Measurements from ENCODE around the gene DCN.

Gene DCN

DNA sequence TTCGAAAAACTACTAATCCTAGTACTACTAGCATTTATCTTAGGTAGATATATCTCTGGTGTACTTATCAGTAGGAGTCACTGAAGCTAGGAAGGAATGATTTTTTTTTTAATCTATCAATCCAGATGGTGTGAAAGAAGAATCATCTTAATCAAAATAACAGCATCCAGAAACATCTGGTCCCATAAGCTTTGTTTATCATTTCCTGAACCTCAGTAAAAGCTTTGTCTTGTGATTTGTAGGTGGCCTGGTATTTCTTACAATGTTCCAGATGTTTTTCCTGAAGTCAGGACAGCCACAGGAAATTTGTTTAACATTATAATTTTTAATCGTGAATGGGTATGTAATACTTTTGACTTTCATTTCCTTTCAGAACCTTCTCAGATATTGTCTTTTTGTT, 43.3 kb downstream of the DCN start:
- DNase-seq = no peak
- TF ChIP-seq GATA1 (IDR thresholded peaks at IDR 0.05; ENCODE audit: low read depth, low read length) (no peak), POLR2A (IDR thresholded peaks at IDR 0.05; ENCODE audit: low read length) (no peak)

DNA sequence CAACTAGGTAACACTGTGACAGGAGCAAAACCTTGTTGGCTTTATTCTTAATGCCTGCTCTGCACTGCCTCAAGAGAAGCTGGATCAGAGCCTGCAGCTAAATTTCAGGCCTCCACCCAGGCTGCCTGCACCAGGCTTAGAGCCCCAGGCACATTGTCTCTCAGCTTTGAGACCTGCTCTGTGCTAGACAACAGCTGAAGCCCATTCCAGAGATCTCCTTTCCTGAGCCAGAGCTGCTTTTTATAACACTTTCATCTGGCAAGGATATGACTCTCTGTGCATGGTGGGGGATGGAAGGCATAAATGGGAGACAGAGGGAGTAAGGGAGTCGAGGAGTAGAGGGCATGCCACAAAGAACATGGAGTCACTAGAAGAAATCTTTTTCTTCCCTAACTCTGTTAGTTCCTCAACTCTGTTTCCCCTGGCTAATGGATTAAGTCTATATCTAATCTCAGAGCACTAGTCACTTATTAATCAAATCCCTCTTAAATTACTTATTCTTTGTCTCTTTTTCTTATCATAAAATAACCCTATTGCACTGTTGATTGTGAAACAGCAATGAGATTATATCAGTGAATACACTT, 44.2 kb downstream of the DCN start:
- no peak for DNase-seq
- TF ChIP-seq GATA1 (IDR thresholded peaks at IDR 0.05; ENCODE audit: low read depth, low read length) (no peak), POLR2A (IDR thresholded peaks at IDR 0.05; ENCODE audit: low read length) (no peak)

GRCh38 chr12:91133871-91134270, 48.7 kb downstream of the DCN start:
- no peak for TF ChIP-seq POLR2A (IDR thresholded peaks at IDR 0.05; ENCODE audit: low read length)
- no peak for TF ChIP-seq GATA1 (IDR thresholded peaks at IDR 0.05; ENCODE audit: low read depth, low read length)
- DNase-seq = no peak

- TF ChIP-seq GATA1 (IDR thresholded peaks at IDR 0.05; ENCODE audit: low read depth, low read length) (no peak), POLR2A (IDR thresholded peaks at IDR 0.05; ENCODE audit: low read length) (no peak)
- no peak for DNase-seq
Observed at GRCh38 chr12:91129662-91130362, 52.8 kb downstream of the DCN start.

DNA sequence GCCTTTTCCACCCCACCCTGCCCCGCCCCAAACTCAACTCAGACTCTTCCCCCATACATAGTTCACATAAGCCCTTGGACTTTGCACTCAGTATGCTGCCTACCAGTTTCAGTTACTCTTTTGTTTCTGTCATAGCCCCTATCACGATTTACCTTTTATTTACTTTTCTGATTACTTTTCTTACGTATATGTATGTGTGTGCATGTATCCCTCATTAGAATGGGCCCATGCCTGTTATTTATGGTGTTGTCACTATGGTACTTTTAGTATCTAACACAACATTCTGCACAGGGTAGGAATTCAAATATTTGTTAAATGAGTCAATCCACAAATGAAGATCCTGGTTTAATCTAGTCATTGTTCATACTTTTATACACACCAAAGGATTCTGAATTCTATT, 54.9 kb downstream of the DCN start:
- DNase-seq = no peak
- TF ChIP-seq POLR2A (IDR thresholded peaks at IDR 0.05; ENCODE audit: low read length) (no peak), GATA1 (IDR thresholded peaks at IDR 0.05; ENCODE audit: low read depth, low read length) (no peak)

DNA sequence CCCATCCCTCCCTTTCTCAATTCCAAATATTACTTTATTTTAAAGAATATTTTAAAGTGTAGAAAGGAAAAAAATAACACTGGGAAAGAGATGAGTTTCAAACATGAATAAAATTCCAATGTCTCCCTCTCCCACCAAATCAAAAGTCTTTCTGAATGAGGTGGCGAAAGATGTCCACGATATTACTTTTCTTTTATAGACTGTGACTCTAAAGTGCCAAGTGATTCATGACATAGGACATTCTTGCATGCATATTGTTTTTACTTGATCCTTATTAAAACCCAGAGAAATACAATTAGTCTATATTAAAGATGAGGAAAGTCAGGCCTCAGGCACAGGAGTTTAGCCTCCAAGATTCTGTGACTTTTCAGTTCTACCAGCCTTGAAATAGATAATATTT, 55.3 kb downstream of the DCN start:
- no peak for DNase-seq
- TF ChIP-seq GATA1 (IDR thresholded peaks at IDR 0.05; ENCODE audit: low read depth, low read length) = no peak
- TF ChIP-seq POLR2A (IDR thresholded peaks at IDR 0.05; ENCODE audit: low read length) = no peak

GRCh38 chr12:91126516-91126915, 56.1 kb downstream of the DCN start:
- TF ChIP-seq GATA1 (IDR thresholded peaks at IDR 0.05; ENCODE audit: low read depth, low read length) (no peak), POLR2A (IDR thresholded peaks at IDR 0.05; ENCODE audit: low read length) (no peak)
- no peak for DNase-seq

- TF ChIP-seq POLR2A (IDR thresholded peaks at IDR 0.05; ENCODE audit: low read length) = no peak
- no peak for TF ChIP-seq GATA1 (IDR thresholded peaks at IDR 0.05; ENCODE audit: low read depth, low read length)
Observed at GRCh38 chr12:91123236-91123916, 59.2 kb downstream of the DCN start.

DNA sequence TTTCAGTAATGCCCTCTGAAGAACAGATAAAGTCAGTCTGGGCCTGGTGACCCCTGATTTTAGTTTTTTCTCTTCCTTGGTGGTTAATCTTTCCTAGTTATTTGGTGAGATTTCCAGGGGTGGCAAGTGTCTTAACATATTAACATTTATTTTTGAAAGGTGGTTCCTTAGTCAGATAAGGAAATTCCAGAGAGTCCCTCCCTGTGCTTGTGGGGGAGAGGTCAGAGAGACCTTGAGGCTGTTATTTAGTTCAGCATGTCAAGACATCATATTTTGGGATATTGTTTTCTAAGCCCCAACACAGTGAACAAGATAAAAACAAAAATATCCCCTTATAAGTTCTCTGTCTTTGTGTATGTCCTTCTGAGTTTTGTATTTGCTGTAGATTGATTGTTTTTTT, 61.8 kb downstream of the DCN start:
- DNase-seq = no peak
- TF ChIP-seq POLR2A (IDR thresholded peaks at IDR 0.05; ENCODE audit: low read length) = no peak
- no peak for TF ChIP-seq GATA1 (IDR thresholded peaks at IDR 0.05; ENCODE audit: low read depth, low read length)

More at GRCh38 chr12:91123236-91123916, 59.2 kb downstream of the DCN start:
- DNase-seq = no peak

- DNase-seq = no peak
- TF ChIP-seq GATA1 (IDR thresholded peaks at IDR 0.05; ENCODE audit: low read depth, low read length) = no peak
- no peak for TF ChIP-seq POLR2A (IDR thresholded peaks at IDR 0.05; ENCODE audit: low read length)
Observed at GRCh38 chr12:91119089-91119488, 63.5 kb downstream of the DCN start.

DNA sequence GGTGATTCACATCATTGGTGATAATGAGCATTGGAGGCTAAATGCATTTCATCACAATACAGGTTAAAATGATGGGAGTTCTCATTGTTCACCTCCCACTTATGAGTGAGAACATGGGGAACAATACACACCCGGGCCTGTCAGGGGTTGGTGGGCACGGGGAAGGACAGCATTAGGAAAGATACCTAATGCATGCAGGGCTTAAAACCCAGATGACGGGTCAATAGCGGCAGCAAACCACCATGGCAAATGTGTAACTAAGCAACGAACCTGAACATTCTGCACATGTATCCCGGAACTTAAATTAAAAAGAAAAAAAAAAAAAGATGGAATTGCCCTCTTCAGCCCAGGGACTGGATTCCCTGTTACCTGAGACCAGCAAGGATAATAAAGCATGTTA, 69.0 kb downstream of the DCN start:
- TF ChIP-seq POLR2A (IDR thresholded peaks at IDR 0.05; ENCODE audit: low read length) (no peak), GATA1 (IDR thresholded peaks at IDR 0.05; ENCODE audit: low read depth, low read length) (no peak)
- no peak for DNase-seq

DNA sequence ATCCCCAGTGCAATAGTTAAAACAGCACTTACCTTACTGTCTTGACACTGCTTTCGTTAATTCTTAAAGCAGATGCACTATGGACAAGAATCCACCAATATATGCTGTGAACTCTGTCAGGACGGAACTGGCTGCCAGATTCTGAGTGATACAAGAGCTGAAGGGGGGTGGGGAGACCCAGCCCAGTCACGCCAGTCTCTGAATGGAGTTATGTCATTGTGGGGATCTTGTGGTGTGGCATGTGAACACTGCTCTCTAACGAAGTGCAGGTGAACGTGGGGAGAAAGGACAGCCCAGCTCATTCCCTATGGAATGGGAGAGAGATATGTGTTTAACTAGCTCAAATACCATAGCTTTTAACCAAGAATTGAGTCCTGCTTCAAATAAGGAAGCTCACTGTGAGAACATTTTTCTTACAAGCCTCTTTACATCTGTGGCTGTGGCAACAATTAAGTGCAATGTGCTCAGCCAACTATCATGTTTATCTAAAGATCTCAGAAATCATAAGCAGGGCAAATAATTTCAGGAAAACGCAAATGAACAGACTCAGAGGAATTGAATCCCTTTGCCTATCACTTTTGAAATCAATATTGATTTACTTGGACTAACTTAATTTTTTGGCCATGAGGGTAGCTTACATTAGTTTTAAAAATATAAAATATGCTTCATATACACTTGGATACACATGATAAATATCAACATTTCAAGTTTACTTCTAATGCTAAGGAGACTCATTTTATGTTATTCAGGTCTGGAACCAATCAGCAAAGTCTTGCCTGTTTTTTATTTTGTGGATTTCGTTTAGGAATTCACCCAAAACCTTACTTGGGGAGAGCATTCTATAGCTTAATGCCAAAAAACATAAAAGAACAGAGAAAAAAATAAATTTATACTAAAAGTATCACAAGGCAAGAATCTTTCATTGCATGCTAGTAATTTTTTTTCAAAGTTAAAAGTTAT, 71.0 kb downstream of the DCN start, which contains the start of gene LUM:
Gene LUM, minus strand, starts transcription at position 129 of the 960 bp plus-strand sequence. CDS start 2,515 bp downstream, outside the sequence.
- TF ChIP-seq GATA1 (IDR thresholded peaks at IDR 0.05; ENCODE audit: low read depth, low read length) (no peak), POLR2A (IDR thresholded peaks at IDR 0.05; ENCODE audit: low read length) (no peak)
- DNase-seq = no peak

- no peak for TF ChIP-seq GATA1 (IDR thresholded peaks at IDR 0.05; ENCODE audit: low read depth, low read length)
- no peak for TF ChIP-seq POLR2A (IDR thresholded peaks at IDR 0.05; ENCODE audit: low read length)
- DNase-seq = no peak
Observed at GRCh38 chr12:91110311-91110924, 72.2 kb downstream of the DCN start.
